ENCODE measurements around the gene PPP1R3E. TPM values are rescaled to one million over a fixed set of nuclear protein-coding genes. Genes with fewer than 3 reads are reported as not detected.

The PPP1R3E gene
- total and polyA plus RNA-seq, 2 of the 13 experiments (the other 11 are each of a cell fraction or from before 2014, with no cell fraction given) = 16.5 to 26.5 TPM

DNA sequence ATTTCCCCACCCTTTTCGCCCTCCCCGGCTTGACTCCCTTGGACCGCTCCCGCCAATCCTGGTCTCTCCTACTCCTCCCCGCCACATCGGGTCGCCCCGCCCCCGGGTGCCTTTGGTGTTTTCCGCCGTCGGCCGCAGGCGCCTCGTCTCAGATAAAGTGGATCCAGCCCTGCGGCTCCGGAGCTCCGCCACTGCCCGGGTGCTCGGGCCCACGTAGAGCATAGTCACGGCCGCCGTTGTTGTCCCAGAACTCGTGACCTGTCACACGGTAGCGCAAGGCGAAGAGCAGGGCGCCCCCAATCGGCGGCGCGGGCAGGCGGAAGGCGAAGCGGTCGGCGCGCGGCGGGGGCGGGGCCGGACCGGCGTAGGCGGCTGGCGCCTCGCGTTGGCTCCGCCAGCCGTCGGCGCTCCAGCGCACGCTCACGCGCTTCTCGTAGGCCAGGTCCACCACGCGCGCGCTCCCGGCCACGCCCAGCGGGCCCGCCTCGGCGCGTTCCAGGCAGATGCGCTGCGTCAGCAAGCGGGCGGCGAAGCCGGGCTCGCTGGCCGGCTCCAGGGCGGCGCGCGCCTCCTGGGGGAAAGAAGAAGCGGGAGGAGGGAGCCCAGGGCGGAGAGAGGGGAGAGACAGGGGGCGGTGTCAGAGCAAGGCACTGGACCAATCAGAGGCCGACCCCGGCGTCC is 1.2 kb downstream of the PPP1R3E start (continued):
- TF ChIP-seq, protein P1, sequence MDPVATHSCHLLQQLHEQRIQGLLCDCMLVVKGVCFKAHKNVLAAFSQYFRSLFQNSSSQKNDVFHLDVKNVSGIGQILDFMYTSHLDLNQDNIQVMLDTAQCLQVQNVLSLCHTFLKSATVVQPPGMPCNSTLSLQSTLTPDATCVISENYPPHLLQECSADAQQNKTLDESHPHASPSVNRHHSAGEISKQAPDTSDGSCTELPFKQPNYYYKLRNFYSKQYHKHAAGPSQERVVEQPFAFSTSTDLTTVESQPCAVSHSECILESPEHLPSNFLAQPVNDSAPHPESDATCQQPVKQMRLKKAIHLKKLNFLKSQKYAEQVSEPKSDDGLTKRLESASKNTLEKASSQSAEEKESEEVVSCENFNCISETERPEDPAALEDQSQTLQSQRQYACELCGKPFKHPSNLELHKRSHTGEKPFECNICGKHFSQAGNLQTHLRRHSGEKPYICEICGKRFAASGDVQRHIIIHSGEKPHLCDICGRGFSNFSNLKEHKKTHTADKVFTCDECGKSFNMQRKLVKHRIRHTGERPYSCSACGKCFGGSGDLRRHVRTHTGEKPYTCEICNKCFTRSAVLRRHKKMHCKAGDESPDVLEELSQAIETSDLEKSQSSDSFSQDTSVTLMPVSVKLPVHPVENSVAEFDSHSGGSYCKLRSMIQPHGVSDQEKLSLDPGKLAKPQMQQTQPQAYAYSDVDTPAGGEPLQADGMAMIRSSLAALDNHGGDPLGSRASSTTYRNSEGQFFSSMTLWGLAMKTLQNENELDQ (CRISPR knock-in tag; IDR thresholded peaks at IDR 0.05; ENCODE audit: borderline replicate concordance) = peak; percentile 95
- TF ChIP-seq NFYC (CRISPR knock-in tag; IDR thresholded peaks at IDR 0.05) (peak; percentile 82), MAX (IDR thresholded peaks at IDR 0.05) (no peak), CBFB (CRISPR knock-in tag; IDR thresholded peaks at IDR 0.05) (peak; percentile 95), E2F5 (CRISPR knock-in tag; conservative IDR thresholded peaks at IDR 0.05) (peak; percentile 85), HMG20A (CRISPR knock-in tag; IDR thresholded peaks at IDR 0.05; ENCODE audit: borderline replicate concordance) (peak; percentile 28; the same call in 1 of the 2 replicates), TMF1 (CRISPR knock-in tag; IDR thresholded peaks at IDR 0.05; ENCODE audit: low read depth) (peak; percentile 97), ZNF24 (IDR thresholded peaks at IDR 0.05) (peak; percentile 77; the same call in 1 of the 2 replicates), MXD4 (CRISPR knock-in tag; IDR thresholded peaks at IDR 0.05) (no peak; the same call in 1 of the 2 replicates), PHF20 (CRISPR knock-in tag; IDR thresholded peaks at IDR 0.05) (no peak), KLF9 (CRISPR knock-in tag; IDR thresholded peaks at IDR 0.05; ENCODE audit: low read depth) (peak; percentile 93; the same call in 1 of the 2 replicates), HNF4A (CRISPR knock-in tag; IDR thresholded peaks at IDR 0.05) (peak; percentile 51), SIN3B (IDR thresholded peaks at IDR 0.05; ENCODE audit: low read length) (0 out of 2 replicates have a peak, but pooled peaks have one; percentile 35)
- TF ChIP-seq, protein P2, sequence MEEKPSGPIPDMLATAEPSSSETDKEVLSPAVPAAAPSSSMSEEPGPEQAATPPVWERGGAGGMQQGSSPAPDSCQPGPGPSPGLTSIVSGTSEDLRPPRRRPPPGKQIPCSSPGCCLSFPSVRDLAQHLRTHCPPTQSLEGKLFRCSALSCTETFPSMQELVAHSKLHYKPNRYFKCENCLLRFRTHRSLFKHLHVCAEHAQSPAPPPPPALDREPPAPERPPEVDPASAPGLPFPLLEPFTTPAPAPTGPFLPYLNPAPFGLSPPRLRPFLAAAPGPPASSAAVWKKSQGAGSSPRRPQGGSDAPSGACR (CRISPR knock-in tag; IDR thresholded peaks at IDR 0.05) = no peak
- TF ChIP-seq, protein P3, sequence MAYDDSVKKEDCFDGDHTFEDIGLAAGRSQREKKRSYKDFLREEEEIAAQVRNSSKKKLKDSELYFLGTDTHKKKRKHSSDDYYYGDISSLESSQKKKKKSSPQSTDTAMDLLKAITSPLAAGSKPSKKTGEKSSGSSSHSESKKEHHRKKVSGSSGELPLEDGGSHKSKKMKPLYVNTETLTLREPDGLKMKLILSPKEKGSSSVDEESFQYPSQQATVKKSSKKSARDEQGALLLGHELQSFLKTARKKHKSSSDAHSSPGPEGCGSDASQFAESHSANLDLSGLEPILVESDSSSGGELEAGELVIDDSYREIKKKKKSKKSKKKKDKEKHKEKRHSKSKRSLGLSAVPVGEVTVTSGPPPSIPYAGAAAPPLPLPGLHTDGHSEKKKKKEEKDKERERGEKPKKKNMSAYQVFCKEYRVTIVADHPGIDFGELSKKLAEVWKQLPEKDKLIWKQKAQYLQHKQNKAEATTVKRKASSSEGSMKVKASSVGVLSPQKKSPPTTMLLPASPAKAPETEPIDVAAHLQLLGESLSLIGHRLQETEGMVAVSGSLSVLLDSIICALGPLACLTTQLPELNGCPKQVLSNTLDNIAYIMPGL (CRISPR knock-in tag; IDR thresholded peaks at IDR 0.05; ENCODE audit: borderline replicate concordance in 1 of 2, low read depth in 1 of 2) = peak; percentile 94 to 100
- TF ChIP-seq, protein P4, sequence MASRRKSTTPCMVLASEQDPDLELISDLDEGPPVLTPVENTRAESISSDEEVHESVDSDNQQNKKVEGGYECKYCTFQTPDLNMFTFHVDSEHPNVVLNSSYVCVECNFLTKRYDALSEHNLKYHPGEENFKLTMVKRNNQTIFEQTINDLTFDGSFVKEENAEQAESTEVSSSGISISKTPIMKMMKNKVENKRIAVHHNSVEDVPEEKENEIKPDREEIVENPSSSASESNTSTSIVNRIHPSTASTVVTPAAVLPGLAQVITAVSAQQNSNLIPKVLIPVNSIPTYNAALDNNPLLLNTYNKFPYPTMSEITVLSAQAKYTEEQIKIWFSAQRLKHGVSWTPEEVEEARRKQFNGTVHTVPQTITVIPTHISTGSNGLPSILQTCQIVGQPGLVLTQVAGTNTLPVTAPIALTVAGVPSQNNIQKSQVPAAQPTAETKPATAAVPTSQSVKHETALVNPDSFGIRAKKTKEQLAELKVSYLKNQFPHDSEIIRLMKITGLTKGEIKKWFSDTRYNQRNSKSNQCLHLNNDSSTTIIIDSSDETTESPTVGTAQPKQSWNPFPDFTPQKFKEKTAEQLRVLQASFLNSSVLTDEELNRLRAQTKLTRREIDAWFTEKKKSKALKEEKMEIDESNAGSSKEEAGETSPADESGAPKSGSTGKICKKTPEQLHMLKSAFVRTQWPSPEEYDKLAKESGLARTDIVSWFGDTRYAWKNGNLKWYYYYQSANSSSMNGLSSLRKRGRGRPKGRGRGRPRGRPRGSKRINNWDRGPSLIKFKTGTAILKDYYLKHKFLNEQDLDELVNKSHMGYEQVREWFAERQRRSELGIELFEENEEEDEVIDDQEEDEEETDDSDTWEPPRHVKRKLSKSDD (CRISPR knock-in tag; IDR thresholded peaks at IDR 0.05; ENCODE audit: low read depth) = peak; percentile 97
- TF ChIP-seq, protein P5, sequence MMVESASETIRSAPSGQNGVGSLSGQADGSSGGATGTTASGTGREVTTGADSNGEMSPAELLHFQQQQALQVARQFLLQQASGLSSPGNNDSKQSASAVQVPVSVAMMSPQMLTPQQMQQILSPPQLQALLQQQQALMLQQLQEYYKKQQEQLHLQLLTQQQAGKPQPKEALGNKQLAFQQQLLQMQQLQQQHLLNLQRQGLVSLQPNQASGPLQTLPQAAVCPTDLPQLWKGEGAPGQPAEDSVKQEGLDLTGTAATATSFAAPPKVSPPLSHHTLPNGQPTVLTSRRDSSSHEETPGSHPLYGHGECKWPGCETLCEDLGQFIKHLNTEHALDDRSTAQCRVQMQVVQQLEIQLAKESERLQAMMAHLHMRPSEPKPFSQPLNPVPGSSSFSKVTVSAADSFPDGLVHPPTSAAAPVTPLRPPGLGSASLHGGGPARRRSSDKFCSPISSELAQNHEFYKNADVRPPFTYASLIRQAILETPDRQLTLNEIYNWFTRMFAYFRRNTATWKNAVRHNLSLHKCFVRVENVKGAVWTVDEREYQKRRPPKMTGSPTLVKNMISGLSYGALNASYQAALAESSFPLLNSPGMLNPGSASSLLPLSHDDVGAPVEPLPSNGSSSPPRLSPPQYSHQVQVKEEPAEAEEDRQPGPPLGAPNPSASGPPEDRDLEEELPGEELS (CRISPR knock-in tag; IDR thresholded peaks at IDR 0.05) = peak; percentile 78
